ENCODE results near the gene DZIP1.
A peak's percentile ranks its signal among the peaks of the same experiment; 100 is the strongest.

DZIP1 gene

DNA sequence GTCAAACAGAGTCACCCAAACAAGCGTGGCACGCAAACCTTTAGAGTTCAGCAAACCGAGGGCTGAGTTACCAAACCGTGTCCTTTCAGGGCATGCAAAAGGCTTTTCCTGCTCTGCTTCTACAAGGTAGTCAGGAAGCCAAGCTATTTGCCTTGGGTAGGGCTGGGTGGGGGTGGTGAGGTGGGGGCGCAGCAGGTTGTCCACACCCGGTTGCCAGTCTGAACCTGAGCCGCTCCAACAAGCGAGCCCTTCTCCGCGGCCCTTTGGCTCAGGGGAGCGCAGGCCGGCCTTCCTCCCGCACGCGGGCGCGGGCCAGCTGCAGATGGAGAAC is 92.3 kb downstream of the DZIP1 start:
- ATAC-seq, result no peak
- TF ChIP-seq ZFP30 (CRISPR knock-in tag; IDR thresholded peaks at IDR 0.05) (no peak), PPARA (CRISPR knock-in tag; IDR thresholded peaks at IDR 0.05; ENCODE audit: borderline replicate concordance) (no peak), GLIS3 (CRISPR knock-in tag; IDR thresholded peaks at IDR 0.05) (no peak), ISL1 (CRISPR knock-in tag; IDR thresholded peaks at IDR 0.05) (no peak), ARNTL (CRISPR knock-in tag; IDR thresholded peaks at IDR 0.05; ENCODE audit: borderline replicate concordance, low read depth) (no peak), SNAI2 (CRISPR knock-in tag; IDR thresholded peaks at IDR 0.05) (no peak)
- TF ChIP-seq, protein P1, sequence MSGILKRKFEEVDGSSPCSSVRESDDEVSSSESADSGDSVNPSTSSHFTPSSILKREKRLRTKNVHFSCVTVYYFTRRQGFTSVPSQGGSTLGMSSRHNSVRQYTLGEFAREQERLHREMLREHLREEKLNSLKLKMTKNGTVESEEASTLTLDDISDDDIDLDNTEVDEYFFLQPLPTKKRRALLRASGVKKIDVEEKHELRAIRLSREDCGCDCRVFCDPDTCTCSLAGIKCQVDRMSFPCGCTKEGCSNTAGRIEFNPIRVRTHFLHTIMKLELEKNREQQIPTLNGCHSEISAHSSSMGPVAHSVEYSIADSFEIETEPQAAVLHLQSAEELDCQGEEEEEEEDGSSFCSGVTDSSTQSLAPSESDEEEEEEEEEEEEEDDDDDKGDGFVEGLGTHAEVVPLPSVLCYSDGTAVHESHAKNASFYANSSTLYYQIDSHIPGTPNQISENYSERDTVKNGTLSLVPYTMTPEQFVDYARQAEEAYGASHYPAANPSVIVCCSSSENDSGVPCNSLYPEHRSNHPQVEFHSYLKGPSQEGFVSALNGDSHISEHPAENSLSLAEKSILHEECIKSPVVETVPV (CRISPR knock-in tag; IDR thresholded peaks at IDR 0.05), result no peak

- no peak for TF ChIP-seq ZNF8 (CRISPR knock-in tag; IDR thresholded peaks at IDR 0.05)
- TF ChIP-seq GLIS3 (CRISPR knock-in tag; IDR thresholded peaks at IDR 0.05), result no peak
- no peak for TF ChIP-seq ZNF70 (CRISPR knock-in tag; IDR thresholded peaks at IDR 0.05)
- TF ChIP-seq, protein P2, sequence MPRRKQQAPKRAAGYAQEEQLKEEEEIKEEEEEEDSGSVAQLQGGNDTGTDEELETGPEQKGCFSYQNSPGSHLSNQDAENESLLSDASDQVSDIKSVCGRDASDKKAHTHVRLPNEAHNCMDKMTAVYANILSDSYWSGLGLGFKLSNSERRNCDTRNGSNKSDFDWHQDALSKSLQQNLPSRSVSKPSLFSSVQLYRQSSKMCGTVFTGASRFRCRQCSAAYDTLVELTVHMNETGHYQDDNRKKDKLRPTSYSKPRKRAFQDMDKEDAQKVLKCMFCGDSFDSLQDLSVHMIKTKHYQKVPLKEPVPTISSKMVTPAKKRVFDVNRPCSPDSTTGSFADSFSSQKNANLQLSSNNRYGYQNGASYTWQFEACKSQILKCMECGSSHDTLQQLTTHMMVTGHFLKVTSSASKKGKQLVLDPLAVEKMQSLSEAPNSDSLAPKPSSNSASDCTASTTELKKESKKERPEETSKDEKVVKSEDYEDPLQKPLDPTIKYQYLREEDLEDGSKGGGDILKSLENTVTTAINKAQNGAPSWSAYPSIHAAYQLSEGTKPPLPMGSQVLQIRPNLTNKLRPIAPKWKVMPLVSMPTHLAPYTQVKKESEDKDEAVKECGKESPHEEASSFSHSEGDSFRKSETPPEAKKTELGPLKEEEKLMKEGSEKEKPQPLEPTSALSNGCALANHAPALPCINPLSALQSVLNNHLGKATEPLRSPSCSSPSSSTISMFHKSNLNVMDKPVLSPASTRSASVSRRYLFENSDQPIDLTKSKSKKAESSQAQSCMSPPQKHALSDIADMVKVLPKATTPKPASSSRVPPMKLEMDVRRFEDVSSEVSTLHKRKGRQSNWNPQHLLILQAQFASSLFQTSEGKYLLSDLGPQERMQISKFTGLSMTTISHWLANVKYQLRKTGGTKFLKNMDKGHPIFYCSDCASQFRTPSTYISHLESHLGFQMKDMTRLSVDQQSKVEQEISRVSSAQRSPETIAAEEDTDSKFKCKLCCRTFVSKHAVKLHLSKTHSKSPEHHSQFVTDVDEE (CRISPR knock-in tag; IDR thresholded peaks at IDR 0.05), result no peak
- peak; percentile 68; the same call in 1 of the 2 replicates for TF ChIP-seq ISL1 (CRISPR knock-in tag; IDR thresholded peaks at IDR 0.05)
- no peak for TF ChIP-seq OSR1 (CRISPR knock-in tag; IDR thresholded peaks at IDR 0.05)
- TF ChIP-seq, protein P1 (CRISPR knock-in tag; IDR thresholded peaks at IDR 0.05), result no peak
- TF ChIP-seq BACH2 (CRISPR knock-in tag; IDR thresholded peaks at IDR 0.05; ENCODE audit: borderline replicate concordance), result no peak
- peak; percentile 44; the same call in 1 of the 2 replicates for TF ChIP-seq ZFP3 (CRISPR knock-in tag; IDR thresholded peaks at IDR 0.05)
- TF ChIP-seq CREB5 (CRISPR knock-in tag; IDR thresholded peaks at IDR 0.05; ENCODE audit: low read depth), result peak; percentile 73; the same call in 1 of the 2 replicates
- ATAC-seq, result peak; percentile 59
These were observed 96.9 kb downstream of the DZIP1 start for GRCh38 chr13:95547531-95548167.

- peak; percentile 40 for ATAC-seq
- TF ChIP-seq ZNF70 (CRISPR knock-in tag; IDR thresholded peaks at IDR 0.05) (no peak), CREB5 (CRISPR knock-in tag; IDR thresholded peaks at IDR 0.05; ENCODE audit: low read depth) (no peak), ZNF565 (CRISPR knock-in tag; conservative IDR thresholded peaks at IDR 0.05; ENCODE audit: low read depth) (no peak), ZFP30 (CRISPR knock-in tag; IDR thresholded peaks at IDR 0.05) (no peak), ZFP3 (CRISPR knock-in tag; IDR thresholded peaks at IDR 0.05) (no peak), OSR1 (CRISPR knock-in tag; IDR thresholded peaks at IDR 0.05) (no peak), TOX (CRISPR knock-in tag; IDR thresholded peaks at IDR 0.05; ENCODE audit: borderline replicate concordance) (no peak), PPARA (CRISPR knock-in tag; IDR thresholded peaks at IDR 0.05; ENCODE audit: borderline replicate concordance) (no peak), ESRRG (CRISPR knock-in tag; IDR thresholded peaks at IDR 0.05) (no peak), ISL1 (CRISPR knock-in tag; IDR thresholded peaks at IDR 0.05) (no peak)
- TF ChIP-seq, protein P1 (CRISPR knock-in tag; IDR thresholded peaks at IDR 0.05), result no peak
- TF ChIP-seq, protein P3, sequence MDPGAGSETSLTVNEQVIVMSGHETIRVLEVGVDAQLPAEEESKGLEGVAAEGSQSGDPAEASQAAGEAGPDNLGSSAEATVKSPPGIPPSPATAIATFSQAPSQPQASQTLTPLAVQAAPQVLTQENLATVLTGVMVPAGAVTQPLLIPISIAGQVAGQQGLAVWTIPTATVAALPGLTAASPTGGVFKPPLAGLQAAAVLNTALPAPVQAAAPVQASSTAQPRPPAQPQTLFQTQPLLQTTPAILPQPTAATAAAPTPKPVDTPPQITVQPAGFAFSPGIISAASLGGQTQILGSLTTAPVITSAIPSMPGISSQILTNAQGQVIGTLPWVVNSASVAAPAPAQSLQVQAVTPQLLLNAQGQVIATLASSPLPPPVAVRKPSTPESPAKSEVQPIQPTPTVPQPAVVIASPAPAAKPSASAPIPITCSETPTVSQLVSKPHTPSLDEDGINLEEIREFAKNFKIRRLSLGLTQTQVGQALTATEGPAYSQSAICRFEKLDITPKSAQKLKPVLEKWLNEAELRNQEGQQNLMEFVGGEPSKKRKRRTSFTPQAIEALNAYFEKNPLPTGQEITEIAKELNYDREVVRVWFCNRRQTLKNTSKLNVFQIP (CRISPR knock-in tag; IDR thresholded peaks at IDR 0.05; ENCODE audit: borderline replicate concordance, low read depth), result no peak
These were observed 97.6 kb downstream of the DZIP1 start for GRCh38 chr13:95546919-95547318.
